ENCODE data around the gene EHMT1. TPM values are rescaled to one million over a fixed set of nuclear protein-coding genes. Genes with fewer than 3 reads are reported as not detected.

EHMT1 gene
- total RNA-seq, 6 experiments from 2014 or later: 41.0 to 116 (median 46.9) TPM

DNA sequence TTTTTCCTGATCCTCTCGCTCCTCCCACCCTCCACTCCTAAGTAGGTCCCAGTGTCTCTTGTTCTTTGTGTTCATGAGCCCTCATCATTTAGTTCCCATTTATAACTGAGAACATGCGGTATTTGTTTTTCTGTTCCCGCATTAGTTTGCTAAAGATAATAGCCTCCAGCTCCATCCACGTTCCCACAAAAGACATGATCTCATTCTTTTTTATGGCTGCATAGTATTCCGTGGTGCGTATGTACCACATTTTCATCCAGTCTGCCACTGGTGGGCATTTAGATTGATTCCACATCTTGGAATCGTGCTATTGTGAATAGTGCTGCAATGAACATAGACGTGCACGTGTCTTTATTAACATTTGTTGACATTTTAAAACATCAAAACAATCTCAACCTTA lies 224.6 kb downstream of the EHMT1 start:
- TF ChIP-seq, protein P1, sequence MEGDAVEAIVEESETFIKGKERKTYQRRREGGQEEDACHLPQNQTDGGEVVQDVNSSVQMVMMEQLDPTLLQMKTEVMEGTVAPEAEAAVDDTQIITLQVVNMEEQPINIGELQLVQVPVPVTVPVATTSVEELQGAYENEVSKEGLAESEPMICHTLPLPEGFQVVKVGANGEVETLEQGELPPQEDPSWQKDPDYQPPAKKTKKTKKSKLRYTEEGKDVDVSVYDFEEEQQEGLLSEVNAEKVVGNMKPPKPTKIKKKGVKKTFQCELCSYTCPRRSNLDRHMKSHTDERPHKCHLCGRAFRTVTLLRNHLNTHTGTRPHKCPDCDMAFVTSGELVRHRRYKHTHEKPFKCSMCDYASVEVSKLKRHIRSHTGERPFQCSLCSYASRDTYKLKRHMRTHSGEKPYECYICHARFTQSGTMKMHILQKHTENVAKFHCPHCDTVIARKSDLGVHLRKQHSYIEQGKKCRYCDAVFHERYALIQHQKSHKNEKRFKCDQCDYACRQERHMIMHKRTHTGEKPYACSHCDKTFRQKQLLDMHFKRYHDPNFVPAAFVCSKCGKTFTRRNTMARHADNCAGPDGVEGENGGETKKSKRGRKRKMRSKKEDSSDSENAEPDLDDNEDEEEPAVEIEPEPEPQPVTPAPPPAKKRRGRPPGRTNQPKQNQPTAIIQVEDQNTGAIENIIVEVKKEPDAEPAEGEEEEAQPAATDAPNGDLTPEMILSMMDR (IDR thresholded peaks at IDR 0.05): no peak
- H3K27me3 Mint-ChIP-seq (ENCODE audit: insufficient read depth): no peaks in the 10 kb centered on the region
- no peak for DNase-seq
- peaks cover 33% of the 10 kb centered on the region for H3K9me3 Mint-ChIP-seq
- H3K4me3 Mint-ChIP-seq: no peak overlapping the region
- H3K36me3 Mint-ChIP-seq (ENCODE audit: low read depth): peaks cover 23% of the 10 kb centered on the region
- no peak overlapping the region for H3K27ac Mint-ChIP-seq
- H3K4me1 Mint-ChIP-seq (ENCODE audit: low read depth): no peaks in the 10 kb centered on the region

DNA sequence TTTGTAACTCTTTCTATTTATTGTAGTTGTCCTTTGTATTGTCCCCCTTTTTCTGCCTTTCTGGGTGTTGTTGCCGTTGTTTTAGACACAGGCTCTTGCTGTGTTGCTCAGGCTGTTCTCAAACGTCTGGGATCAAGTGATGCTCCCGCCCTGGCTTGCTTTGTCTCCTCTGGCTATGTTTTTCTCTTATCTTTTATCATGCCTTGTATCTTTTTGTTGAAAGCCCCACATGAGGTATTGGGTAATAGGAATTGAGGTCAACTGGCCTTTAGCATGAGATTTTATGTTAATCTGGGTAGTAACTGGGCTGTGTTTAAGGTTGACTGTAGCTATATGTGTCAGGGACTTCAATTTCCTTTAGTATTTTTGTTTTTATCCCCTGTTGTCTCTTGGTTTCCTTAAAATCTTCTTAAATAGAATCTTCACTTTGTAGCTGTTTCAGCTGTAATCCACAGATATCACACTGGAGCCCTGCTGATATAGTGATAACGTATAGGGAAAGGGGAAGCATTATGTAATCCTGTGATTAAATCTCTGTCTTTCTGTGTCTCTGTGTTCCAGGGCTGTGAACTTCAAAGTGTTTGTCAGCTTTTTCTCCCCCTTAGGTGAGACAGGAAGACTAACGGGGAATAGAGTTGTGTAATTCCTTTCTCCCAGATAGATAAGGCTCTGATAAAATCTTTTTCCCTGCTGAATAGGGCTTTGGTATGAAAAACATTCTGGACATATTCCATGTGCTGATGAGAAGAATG lies 232.9 kb downstream of the EHMT1 start:
- H3K4me1 Mint-ChIP-seq (ENCODE audit: low read depth): peaks cover 8% of the 10 kb centered on the region; the same call in 1 of the 2 replicates
- H3K27me3 Mint-ChIP-seq (ENCODE audit: insufficient read depth): peaks cover 3% of the 10 kb centered on the region; the same call in 1 of the 2 replicates
- TF ChIP-seq, protein P1 (IDR thresholded peaks at IDR 0.05): no peak
- H3K4me3 Mint-ChIP-seq: no peak overlapping the region
- H3K36me3 Mint-ChIP-seq (ENCODE audit: low read depth): no peaks in the 10 kb centered on the region; the same call in 1 of the 2 replicates
- H3K27ac Mint-ChIP-seq: no peak overlapping the region
- H3K9me3 Mint-ChIP-seq: peaks cover 18% of the 10 kb centered on the region
- no peak for DNase-seq

DNA sequence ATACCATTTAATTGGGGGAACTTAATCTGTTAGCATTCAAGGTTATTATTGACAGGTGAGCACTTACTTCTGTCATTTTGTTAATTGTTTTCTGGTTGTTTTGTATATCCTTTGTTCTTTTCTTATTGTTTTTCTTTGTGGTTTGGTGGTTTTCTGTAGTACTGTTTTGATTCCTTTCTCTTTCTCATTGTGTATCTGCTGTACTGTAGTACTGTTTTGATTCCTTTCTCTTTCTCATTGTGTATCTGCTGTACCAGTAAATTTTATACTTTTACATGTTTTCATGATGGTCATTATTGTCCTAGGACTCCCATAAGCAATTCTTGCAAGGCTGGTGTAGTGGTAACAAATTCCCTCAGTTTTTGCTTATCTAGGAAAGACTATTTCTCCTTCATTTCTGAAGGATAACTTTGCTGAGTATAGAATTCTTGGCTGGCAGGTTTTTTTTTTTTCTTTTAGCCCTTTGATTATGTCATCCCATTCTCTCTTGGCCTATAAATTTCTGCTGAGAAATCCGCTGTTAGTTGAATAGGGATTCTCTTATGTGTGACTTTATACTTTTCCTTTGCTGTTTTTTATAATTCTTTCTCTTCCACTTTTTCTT lies 234.7 kb downstream of the EHMT1 start:
- DNase-seq: no peak
- Mint-ChIP-seq H3K4me1 (ENCODE audit: low read depth) (peaks cover 8% of the 10 kb centered on the region; the same call in 1 of the 2 replicates), H3K4me3 (no peak overlapping the region), H3K27ac (no peak overlapping the region), H3K27me3 (ENCODE audit: insufficient read depth) (peaks cover 3% of the 10 kb centered on the region; the same call in 1 of the 2 replicates), H3K36me3 (ENCODE audit: low read depth) (no peaks in the 10 kb centered on the region; the same call in 1 of the 2 replicates), H3K9me3 (peaks cover 26% of the 10 kb centered on the region)
- TF ChIP-seq, protein P1 (IDR thresholded peaks at IDR 0.05): no peak

DNA sequence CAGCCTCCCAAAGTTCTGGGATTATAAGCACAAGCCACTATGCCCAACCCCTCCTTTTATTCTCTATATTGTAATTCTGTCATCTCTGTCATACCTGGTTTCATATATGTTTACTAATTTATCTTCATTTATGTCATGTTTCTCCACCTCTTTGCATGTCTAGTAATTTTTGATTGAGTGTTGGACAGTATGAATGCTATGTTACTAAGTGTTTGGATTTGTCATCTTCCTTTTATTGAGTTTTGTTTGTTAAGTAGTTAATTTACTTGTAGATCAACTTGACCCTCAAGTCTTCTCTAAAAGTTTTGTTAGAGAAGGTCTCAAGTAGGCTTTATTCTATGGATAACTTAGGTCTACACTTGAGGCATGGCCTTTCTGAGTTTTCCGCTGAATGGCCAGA lies 241.6 kb downstream of the EHMT1 start:
- Mint-ChIP-seq H3K27ac (no peak overlapping the region), H3K27me3 (ENCODE audit: insufficient read depth) (peaks cover 9% of the 10 kb centered on the region), H3K36me3 (ENCODE audit: low read depth) (peaks cover 12% of the 10 kb centered on the region), H3K4me1 (ENCODE audit: low read depth) (no peaks in the 10 kb centered on the region), H3K9me3 (peaks cover 35% of the 10 kb centered on the region), H3K4me3 (no peak overlapping the region)
- TF ChIP-seq, protein P1 (IDR thresholded peaks at IDR 0.05): no peak
- DNase-seq: no peak

DNA sequence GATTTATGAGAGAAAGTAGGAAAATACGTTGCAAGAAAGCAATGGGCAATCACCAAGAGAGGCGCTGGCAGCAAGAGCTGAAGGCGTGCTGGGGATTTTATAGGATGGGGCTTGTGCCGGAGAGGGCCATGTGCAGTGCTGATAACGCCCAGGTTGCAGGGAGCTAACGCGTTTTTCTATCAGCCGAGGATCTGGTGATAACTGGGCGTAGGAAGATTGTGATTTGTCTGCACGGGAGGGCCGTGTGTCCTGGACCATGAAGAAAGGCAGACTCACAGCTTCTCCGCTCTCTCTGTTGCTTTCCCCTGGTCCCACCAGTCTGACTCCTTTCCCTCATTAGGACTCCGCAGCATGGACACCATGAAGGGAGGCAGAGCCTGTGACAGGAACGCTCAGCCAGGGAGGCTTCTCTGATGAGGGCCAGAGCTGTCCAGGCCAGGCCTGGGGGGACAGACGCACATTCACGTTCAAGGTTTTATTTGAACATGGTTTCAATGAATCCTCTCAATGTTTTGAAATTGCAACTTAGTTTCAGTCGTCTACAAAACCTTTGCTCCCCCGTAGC lies 246.9 kb downstream of the EHMT1 start:
- peaks cover 19% of the 10 kb centered on the region for H3K9me3 Mint-ChIP-seq
- H3K36me3 Mint-ChIP-seq (ENCODE audit: low read depth): peaks cover 4% of the 10 kb centered on the region; the same call in 1 of the 2 replicates
- H3K27me3 Mint-ChIP-seq (ENCODE audit: insufficient read depth): peaks cover 18% of the 10 kb centered on the region
- DNase-seq: no peak
- no peak overlapping the region for H3K4me3 Mint-ChIP-seq
- H3K27ac Mint-ChIP-seq: no peak overlapping the region
- no peaks in the 10 kb centered on the region for H3K4me1 Mint-ChIP-seq (ENCODE audit: low read depth)
- TF ChIP-seq, protein P1 (IDR thresholded peaks at IDR 0.05): no peak

All from HFFc6 (cell line).